H9 (cell line): ENCODE results near the gene NFIX. TPM values are rescaled to one million over a fixed set of nuclear protein-coding genes. Genes with fewer than 3 reads are reported as not detected.

Experiments
- DNase-seq: peaks from one replicate; pipeline ENCODE4 v3.0.0-alpha.2; 2017
- H2AFZ ChIP-seq: one replicate; pipeline ENCODE4 v1.6.1; 2013; ENCODE audit warnings: mild to moderate bottlenecking, low read length, control low read depth, moderate library complexity
- H2AK5ac ChIP-seq: 2 replicates; pipeline ENCODE4 v1.6.1; 2013; ENCODE audit warnings: low read length, control low read depth, mixed read lengths; ENCODE audit not compliant: insufficient read length
- H2BK120ac ChIP-seq: one replicate; pipeline ENCODE4 v1.6.1; 2013; ENCODE audit warnings: low read depth, mild to moderate bottlenecking, low read length, control low read depth, inconsistent platforms; ENCODE audit not compliant: poor library complexity, severe bottlenecking
- H2BK12ac ChIP-seq: 2 replicates; pipeline ENCODE4 v1.6.1; 2013; ENCODE audit warnings: low read length, control low read depth, mixed read lengths, low read depth; ENCODE audit not compliant: insufficient read length
- H2BK15ac ChIP-seq: 2 replicates; pipeline ENCODE4 v1.6.1; 2013; ENCODE audit warnings: low read depth, low read length, control low read depth
- H2BK20ac ChIP-seq: one replicate; pipeline ENCODE4 v1.6.1; 2013; ENCODE audit warnings: low read depth, mild to moderate bottlenecking, low read length, control low read depth, inconsistent platforms; ENCODE audit not compliant: poor library complexity, severe bottlenecking
- H2BK5ac ChIP-seq: 2 replicates; pipeline ENCODE4 v1.6.1; 2013; ENCODE audit warnings: low read length, control low read depth, mixed read lengths; ENCODE audit not compliant: insufficient read length
- H3K14ac ChIP-seq: 2 replicates; pipeline ENCODE4 v1.6.1; 2013; ENCODE audit warnings: low read length, control low read depth; ENCODE audit not compliant: insufficient read depth
- H3K18ac ChIP-seq: 2 replicates; pipeline ENCODE4 v1.6.1; 2013; ENCODE audit warnings: low read depth, mild to moderate bottlenecking, mixed read lengths, low read length, control low read depth; ENCODE audit not compliant: insufficient read length
- H3K23ac ChIP-seq: 2 replicates; pipeline ENCODE4 v1.6.1; 2013; ENCODE audit warnings: low read length, control low read depth, mixed read lengths, low read depth; ENCODE audit not compliant: insufficient read length
- H3K23me2 ChIP-seq: 2 replicates; pipeline ENCODE4 v1.6.1; 2013; ENCODE audit warnings: low read depth, mild to moderate bottlenecking, mixed read lengths, low read length, control low read depth; ENCODE audit not compliant: insufficient read length, poor library complexity, severe bottlenecking
- H3K27ac ChIP-seq: 2 replicates; pipeline ENCODE4 v1.5.1; 2013; ENCODE audit warnings: low read length, control low read depth, mixed read lengths, low read depth; ENCODE audit not compliant: insufficient read length
- H3K27me3 ChIP-seq: 2 replicates; pipeline ENCODE4 v1.6.1; 2013; ENCODE audit warnings: low read length, control low read depth, inconsistent platforms; ENCODE audit not compliant: insufficient read depth
- H3K4ac ChIP-seq: 2 replicates; pipeline ENCODE4 v1.6.1; 2013; ENCODE audit warnings: low read depth, mild to moderate bottlenecking, control low read depth, inconsistent platforms, low read length, moderate library complexity
- H3K4me1 ChIP-seq: 2 replicates; pipeline ENCODE4 v1.6.1; 2013; ENCODE audit warnings: low read length, control low read depth, inconsistent platforms; ENCODE audit not compliant: insufficient read depth
- H3K4me2 ChIP-seq: 2 replicates; pipeline ENCODE4 v1.6.1; 2013; ENCODE audit warnings: low read length, control low read depth, mixed read lengths; ENCODE audit not compliant: insufficient read length, insufficient read depth
- H3K56ac ChIP-seq: 2 replicates; pipeline ENCODE4 v1.6.1; 2013; ENCODE audit warnings: low read depth, mild to moderate bottlenecking, mixed read lengths, low read length, control low read depth; ENCODE audit not compliant: insufficient read length
- H3K79me1 ChIP-seq: 2 replicates; pipeline ENCODE4 v1.6.1; 2013; ENCODE audit warnings: low read depth, mild to moderate bottlenecking, moderate library complexity, low read length, control low read depth, inconsistent platforms; ENCODE audit not compliant: insufficient read depth, poor library complexity, severe bottlenecking
- H3K79me2 ChIP-seq: 2 replicates; pipeline ENCODE4 v1.6.1; 2013; ENCODE audit warnings: low read length, control low read depth, inconsistent platforms; ENCODE audit not compliant: insufficient read depth
- H3K9ac ChIP-seq: 2 replicates; pipeline ENCODE4 v1.6.1; 2013; ENCODE audit warnings: low read length, control low read depth, mixed read lengths; ENCODE audit not compliant: insufficient read length; ENCODE audit errors: extremely low read depth
- H3K9me3 ChIP-seq: one replicate; pipeline ENCODE4 v1.6.1; 2013; ENCODE audit warnings: low read depth, low read length, inconsistent platforms; ENCODE audit not compliant: control insufficient read depth
- H3T11ph ChIP-seq: one replicate; pipeline ENCODE4 v1.6.1; 2013; ENCODE audit warnings: mild to moderate bottlenecking, low read length, control low read depth, inconsistent platforms
- H4K20me1 ChIP-seq: one replicate; pipeline ENCODE4 v1.6.1; 2013; ENCODE audit not compliant: control insufficient read depth, insufficient read length, insufficient read depth
- H4K5ac ChIP-seq: 2 replicates; pipeline ENCODE4 v1.6.1; 2013; ENCODE audit warnings: low read depth, mild to moderate bottlenecking, mixed read lengths, low read length, control low read depth; ENCODE audit not compliant: insufficient read length
- H4K8ac ChIP-seq: replicated peaks from 2 replicates; pipeline ENCODE4 v1.6.1; 2013; ENCODE audit warnings: low read length, control low read depth, mixed read lengths, low read depth; ENCODE audit not compliant: insufficient read length
- H4K91ac ChIP-seq: 2 replicates; pipeline ENCODE4 v1.6.1; 2013; ENCODE audit warnings: low read depth, mild to moderate bottlenecking, moderate library complexity, mixed read lengths, low read length, control low read depth; ENCODE audit not compliant: insufficient read length
- H3K27ac Mint-ChIP-seq, 3 experiments: 2 replicates in 2 of 3; 3 replicates in 1 of 3; pipeline ENCODE4 v1.8.0; 2020 to 2021; ENCODE audit warnings: mixed read lengths in 3 of 3, mild to moderate bottlenecking in 1 of 3, moderate library complexity in 1 of 3
- H3K27me3 Mint-ChIP-seq: 2 replicates; pipeline ENCODE4 v1.8.0; 2021; ENCODE audit warnings: low read depth, mild to moderate bottlenecking, moderate library complexity, mixed read lengths
- H3K36me3 Mint-ChIP-seq, 3 experiments: 2 replicates in 2 of 3; 3 replicates in 1 of 3; pipeline ENCODE4 v1.8.0; 2020 to 2021; ENCODE audit warnings: low read depth in 3 of 3, mixed read lengths in 3 of 3; ENCODE audit not compliant: insufficient read depth in 1 of 3
- H3K4me1 Mint-ChIP-seq, 2 experiments: 2 replicates each; pipeline ENCODE4 v1.8.0; 2020; ENCODE audit warnings: mixed read lengths in 2 of 2
- H3K4me3 Mint-ChIP-seq, 2 experiments: 2 replicates in 1 of 2; 3 replicates in 1 of 2; pipeline ENCODE4 v1.8.0; 2020 to 2021; ENCODE audit warnings: mild to moderate bottlenecking in 2 of 2, mixed read lengths in 2 of 2, moderate library complexity in 1 of 2
- H3K9me3 Mint-ChIP-seq, 2 experiments: 2 replicates in 1 of 2; 3 replicates in 1 of 2; pipeline ENCODE4 v1.8.0; 2020; ENCODE audit warnings: mild to moderate bottlenecking in 2 of 2, mixed read lengths in 2 of 2, moderate library complexity in 1 of 2
- CTCF ChIP-seq: fragments of 200-600 bp; sonication (generic); conservative IDR thresholded peaks from 3 replicates; pipeline ENCODE4 v1.8.0; 2021; ENCODE audit warnings: antibody characterized with exemption, mild to moderate bottlenecking
- WGBS: extraction: QIAGEN DNeasy Blood & Tissue Kit; methylation state at CpG from one replicate; pipeline ENCODE4 v1.1.7; 2013; ENCODE audit warnings: missing lambda C conversion rate, low lambda C conversion rate, mixed read lengths; ENCODE audit not compliant: insufficient read length; ENCODE audit errors: extremely low coverage; 5-methylcytosine and 5-hydroxymethylcytosine counted together
- total RNA-seq: library from RNA; stranded (reverse); gene quantifications from 2 replicates; pipeline ENCODE4 v1.2.1, GENCODE V29; 2021

Gene NFIX
- total RNA-seq, 1 experiment from 2014 or later, result 0.31 TPM

GRCh38 chr19:13116282-13117175 is 121.3 kb downstream of the NFIX start, which contains the start of gene TRMT1:
Gene TRMT1, minus strand, starts transcription at chr19:13116740. Its CDS starts 341 bp downstream, at chr19:13116399.
- Mint-ChIP-seq H3K4me3 (peak within 1 kb of the TSS; percentile 98 to 100), H3K27ac (peak within 1 kb of the TSS; percentile 98 to 99 (median 99)), H3K27me3 (no peaks in the 10 kb centered on the region), H3K4me1 (peaks cover 34 to 40% of the 10 kb centered on the region in 2 experiments), H3K36me3 (peaks cover 9 to 49% (median 41%) of the 10 kb centered on the region in 3 experiments; a peak in 6 of 7 replicates), H3K9me3 (peaks cover 0 to 1% of the 10 kb centered on the region in 2 experiments; a peak in 2 of 5 replicates)
- Histone ChIP-seq H3K27me3 (no peaks in the 10 kb centered on the region), H3T11ph (no peak within 1 kb of the TSS), H3K23me2 (peaks cover 11% of the 10 kb centered on the region), H2BK120ac (no peak within 1 kb of the TSS), H2BK15ac (no peak within 1 kb of the TSS), H3K4me1 (peaks cover 11% of the 10 kb centered on the region; the same call in 1 of the 2 replicates), H3K4ac (no peak within 1 kb of the TSS), H2BK12ac (no peak within 1 kb of the TSS), H3K79me2 (peaks cover 36% of the 10 kb centered on the region), H2AK5ac (no peak within 1 kb of the TSS), H3K27ac (peak within 1 kb of the TSS; percentile 52), H3K9me3 (no peaks in the 10 kb centered on the region), H4K8ac (no peak within 1 kb of the TSS), H2BK5ac (no peak within 1 kb of the TSS), H3K9ac (peak within 1 kb of the TSS; percentile 94), H3K56ac (no peak within 1 kb of the TSS), H2BK20ac (no peak within 1 kb of the TSS), H4K5ac (peak within 1 kb of the TSS; percentile 83), H2AFZ (no peak within 1 kb of the TSS), H3K18ac (peak within 1 kb of the TSS; percentile 85), H4K20me1 (no peaks in the 10 kb centered on the region), H4K91ac (peak within 1 kb of the TSS; percentile 21), H3K23ac (no peak within 1 kb of the TSS), H3K4me2 (peak within 1 kb of the TSS; percentile 66), H3K14ac (peak within 1 kb of the TSS; percentile 71), H3K79me1 (no peaks in the 10 kb centered on the region)
- DNase-seq, result peak; percentile 92
- no CpG with 5 or more reads among the region's 51 CpGs for WGBS
- no peak for TF ChIP-seq CTCF
